K562 (cell line): ENCODE measurements around the gene PABPC1L. TPM values are rescaled to one million over a fixed set of nuclear protein-coding genes. Genes with fewer than 3 reads are reported as not detected.

ENCODE experiments used
- ARHGAP35 ChIP-seq: fragments of 450-650 bp; IDR thresholded peaks from 2 replicates; pipeline ENCODE4 v1.6.1; 2018; ENCODE audit not compliant: partially characterized antibody
- ATF1 ChIP-seq, 2 experiments: fragments of 450-650 bp in 1 of 2; IDR thresholded peaks; 2 replicates each; pipeline ENCODE4 v1.6.1; 2016; ENCODE audit warnings: missing compliant biosample characterization in 1 of 2, missing genetic modification characterization in 1 of 2
- BRF1 ChIP-seq: IDR thresholded peaks from 3 replicates; pipeline ENCODE4 v1.6.1; 2011; ENCODE audit warnings: borderline replicate concordance, mild to moderate bottlenecking; ENCODE audit not compliant: insufficient read length; ENCODE audit errors: extremely low read depth
- CBX3 ChIP-seq, 2 experiments: IDR thresholded peaks; 1 replicate in 1 of 2; 2 replicates in 1 of 2; pipeline ENCODE4 v1.6.1; 2012; ENCODE audit warnings: inconsistent platforms in 2 of 2, low read length in 2 of 2, borderline replicate concordance in 1 of 2, control low read depth in 1 of 2
- GABPA ChIP-seq: fragments of 200-800 bp; sonication (Bioruptor generic); conservative IDR thresholded peaks from 2 replicates; pipeline ENCODE4 v1.6.1; 2016; ENCODE audit warnings: low read depth, missing genetic modification characterization, missing compliant biosample characterization
- GTF2F1 ChIP-seq: IDR thresholded peaks from 2 replicates; pipeline ENCODE4 v1.6.1; 2011; ENCODE audit warnings: low read depth, low read length, improper control_type of control experiment
- HNRNPH1 ChIP-seq: fragments of 200-400 bp; formaldehyde crosslinking; optimal IDR thresholded peaks from 2 replicates; pipeline ENCODE3; 2017; ENCODE audit warnings: low read depth, mild to moderate bottlenecking, low read length, moderate library complexity
- RBBP5 ChIP-seq: fragments of 200-600 bp; sonication (generic); IDR thresholded peaks from 2 replicates; pipeline ENCODE4 v1.6.1; 2012; ENCODE audit warnings: borderline replicate concordance, mild to moderate bottlenecking, low read length, control low read depth, inconsistent platforms; ENCODE audit not compliant: insufficient read depth, poor library complexity, severe bottlenecking
- RBM22 ChIP-seq: fragments of 200-400 bp; formaldehyde crosslinking; IDR thresholded peaks from 2 replicates; pipeline ENCODE4 v1.6.1; 2018; ENCODE audit warnings: low read length, low read depth; ENCODE audit not compliant: poor library complexity, severe bottlenecking
- RNF2 ChIP-seq: sonication (generic); IDR thresholded peaks from 2 replicates; pipeline ENCODE4 v1.6.1; 2016
- TRIM24 ChIP-seq, 2 experiments: fragments of 450-650 bp; IDR thresholded peaks; 2 replicates each; pipeline ENCODE4 v1.6.1; 2016
- polyA plus RNA-seq, 8 experiments: library from polyadenylated mRNA; depleted of rRNA in 4 of 8; stranded (reverse) in 5 of 8; unstranded in 3 of 8; fragments of >200 nt; fragmentation: Nextera tagmentation in 2 of 8; fragmentation: Illumina TruSeq in 1 of 8; extraction: Ambion mirVana in 2 of 8; extraction: Trizol in 1 of 8; gene quantifications; 2 replicates each; pipeline versions ENCODE4 v1.2.1 to v1.2.3, GENCODE V29; 2011 to 2014; ENCODE audit warnings: inconsistent platforms in 1 of 8, missing spikeins in 1 of 8
- total RNA-seq, 7 experiments: library from RNA; depleted of rRNA in 6 of 7; stranded (reverse); fragments of >200 nt in 6 of 7; fragmentation: Illumina TruSeq in 2 of 7; extraction: Trizol in 2 of 7; gene quantifications; 2 replicates each; pipeline versions ENCODE4 v1.2.1 to v1.2.3, GENCODE V29; 2011 to 2021; ENCODE audit warnings: low replicate concordance in 1 of 7
- TF ChIP-seq, protein P1 (sequence below), 2 experiments: fragments of 450-650 bp; conservative IDR thresholded peaks; 2 replicates each; pipeline ENCODE4 v1.6.1; 2017; ENCODE audit warnings: mild to moderate bottlenecking in 2 of 2, moderate library complexity in 2 of 2
- TF ChIP-seq, protein P2 (sequence below): fragments of 450-650 bp; IDR thresholded peaks from 2 replicates; pipeline ENCODE4 v1.6.1; 2016; ENCODE audit warnings: mild to moderate bottlenecking
- TF ChIP-seq, protein P3 (sequence below), 3 experiments: fragments of 200-800 bp in 1 of 3; fragments of 250-450 bp in 1 of 3; fragments of 450-650 bp in 1 of 3; sonication (Bioruptor Pico) in 1 of 3; sonication (Bioruptor generic) in 1 of 3; formaldehyde crosslinking in 1 of 3; IDR thresholded peaks; 2 replicates each; pipeline versions ENCODE4 v1.6.1 to v1.8.0; 2016 to 2022; ENCODE audit warnings: mild to moderate bottlenecking in 2 of 3, missing genetic modification characterization in 2 of 3, missing compliant biosample characterization in 1 of 3, moderate library complexity in 1 of 3
- TF ChIP-seq, protein P4 (sequence below): fragments of 200-800 bp; sonication (Bioruptor generic); IDR thresholded peaks from 2 replicates; pipeline ENCODE4 v1.6.1; 2017; ENCODE audit warnings: missing genetic modification characterization, missing compliant biosample characterization
- TF ChIP-seq, protein P5 (sequence below): fragments of 450-650 bp; formaldehyde crosslinking; IDR thresholded peaks from 2 replicates; pipeline ENCODE4 v1.4.0; 2022; ENCODE audit warnings: missing genetic modification characterization

The PABPC1L gene
- total and polyA plus RNA-seq, 9 of the 15 experiments (the other 6 are each of a cell fraction or from before 2014, with no cell fraction given): 6.0 to 90.3 (median 15.8) TPM

DNA sequence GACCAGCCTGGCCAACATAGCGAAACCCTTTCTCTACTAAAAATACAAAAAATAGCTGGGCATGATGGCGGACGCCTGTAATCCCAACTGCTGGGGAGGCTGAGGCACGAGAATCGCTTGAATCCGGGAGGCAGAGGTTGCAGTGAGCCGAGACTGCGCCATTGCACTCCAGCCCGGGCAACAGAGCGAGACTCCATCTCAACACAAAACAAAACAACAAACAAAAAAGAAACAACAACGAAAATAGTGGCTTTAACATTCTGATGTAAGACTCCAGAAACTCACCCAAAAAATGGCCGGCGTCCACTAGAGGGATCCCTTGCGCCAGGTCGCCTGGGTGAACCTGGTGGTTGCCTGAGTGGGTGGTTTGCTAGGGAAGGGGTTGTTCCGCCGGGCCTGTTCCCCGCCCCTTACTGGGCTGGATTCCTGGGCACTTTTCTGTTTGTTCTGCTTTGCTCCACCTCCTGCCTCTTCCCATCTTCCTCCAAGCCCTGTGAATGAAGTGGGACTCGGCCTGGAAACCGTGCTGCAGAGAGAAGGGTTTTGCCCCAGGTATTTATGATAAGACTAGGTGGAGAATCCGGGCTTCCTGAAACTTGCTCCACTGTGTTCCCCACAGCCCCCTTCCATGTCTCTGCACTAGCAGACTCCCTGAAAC, 1.5 kb downstream of the PABPC1L start (continued):
- TF ChIP-seq, protein P1, sequence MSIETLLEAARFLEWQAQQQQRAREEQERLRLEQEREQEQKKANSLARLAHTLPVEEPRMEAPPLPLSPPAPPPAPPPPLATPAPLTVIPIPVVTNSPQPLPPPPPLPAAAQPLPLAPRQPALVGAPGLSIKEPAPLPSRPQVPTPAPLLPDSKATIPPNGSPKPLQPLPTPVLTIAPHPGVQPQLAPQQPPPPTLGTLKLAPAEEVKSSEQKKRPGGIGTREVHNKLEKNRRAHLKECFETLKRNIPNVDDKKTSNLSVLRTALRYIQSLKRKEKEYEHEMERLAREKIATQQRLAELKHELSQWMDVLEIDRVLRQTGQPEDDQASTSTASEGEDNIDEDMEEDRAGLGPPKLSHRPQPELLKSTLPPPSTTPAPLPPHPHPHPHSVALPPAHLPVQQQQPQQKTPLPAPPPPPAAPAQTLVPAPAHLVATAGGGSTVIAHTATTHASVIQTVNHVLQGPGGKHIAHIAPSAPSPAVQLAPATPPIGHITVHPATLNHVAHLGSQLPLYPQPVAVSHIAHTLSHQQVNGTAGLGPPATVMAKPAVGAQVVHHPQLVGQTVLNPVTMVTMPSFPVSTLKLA (conservative IDR thresholded peaks at IDR 0.05): no peak
- TF ChIP-seq TRIM24 (IDR thresholded peaks at IDR 0.05) (peak; percentile 64; a peak in 2 of 4 replicates), HNRNPH1 (no peak), BRF1 (no peak), GTF2F1 (no peak), ARHGAP35 (no peak), GABPA (tag) (no peak), RBM22 (no peak), CBX3 (IDR thresholded peaks at IDR 0.05; ENCODE audit: borderline replicate concordance in 1 of 2, low read length in 2 of 2) (no peak), RBBP5 (no peak), RNF2 (no peak; the same call in 1 of the 2 replicates), ATF1 (CRISPR knock-in tag; IDR thresholded peaks at IDR 0.05) (no peak), ATF1 (tag; IDR thresholded peaks at IDR 0.05) (no peak)
- TF ChIP-seq, protein P2, sequence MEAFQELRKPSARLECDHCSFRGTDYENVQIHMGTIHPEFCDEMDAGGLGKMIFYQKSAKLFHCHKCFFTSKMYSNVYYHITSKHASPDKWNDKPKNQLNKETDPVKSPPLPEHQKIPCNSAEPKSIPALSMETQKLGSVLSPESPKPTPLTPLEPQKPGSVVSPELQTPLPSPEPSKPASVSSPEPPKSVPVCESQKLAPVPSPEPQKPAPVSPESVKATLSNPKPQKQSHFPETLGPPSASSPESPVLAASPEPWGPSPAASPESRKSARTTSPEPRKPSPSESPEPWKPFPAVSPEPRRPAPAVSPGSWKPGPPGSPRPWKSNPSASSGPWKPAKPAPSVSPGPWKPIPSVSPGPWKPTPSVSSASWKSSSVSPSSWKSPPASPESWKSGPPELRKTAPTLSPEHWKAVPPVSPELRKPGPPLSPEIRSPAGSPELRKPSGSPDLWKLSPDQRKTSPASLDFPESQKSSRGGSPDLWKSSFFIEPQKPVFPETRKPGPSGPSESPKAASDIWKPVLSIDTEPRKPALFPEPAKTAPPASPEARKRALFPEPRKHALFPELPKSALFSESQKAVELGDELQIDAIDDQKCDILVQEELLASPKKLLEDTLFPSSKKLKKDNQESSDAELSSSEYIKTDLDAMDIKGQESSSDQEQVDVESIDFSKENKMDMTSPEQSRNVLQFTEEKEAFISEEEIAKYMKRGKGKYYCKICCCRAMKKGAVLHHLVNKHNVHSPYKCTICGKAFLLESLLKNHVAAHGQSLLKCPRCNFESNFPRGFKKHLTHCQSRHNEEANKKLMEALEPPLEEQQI: no peak
- TF ChIP-seq, protein P3, sequence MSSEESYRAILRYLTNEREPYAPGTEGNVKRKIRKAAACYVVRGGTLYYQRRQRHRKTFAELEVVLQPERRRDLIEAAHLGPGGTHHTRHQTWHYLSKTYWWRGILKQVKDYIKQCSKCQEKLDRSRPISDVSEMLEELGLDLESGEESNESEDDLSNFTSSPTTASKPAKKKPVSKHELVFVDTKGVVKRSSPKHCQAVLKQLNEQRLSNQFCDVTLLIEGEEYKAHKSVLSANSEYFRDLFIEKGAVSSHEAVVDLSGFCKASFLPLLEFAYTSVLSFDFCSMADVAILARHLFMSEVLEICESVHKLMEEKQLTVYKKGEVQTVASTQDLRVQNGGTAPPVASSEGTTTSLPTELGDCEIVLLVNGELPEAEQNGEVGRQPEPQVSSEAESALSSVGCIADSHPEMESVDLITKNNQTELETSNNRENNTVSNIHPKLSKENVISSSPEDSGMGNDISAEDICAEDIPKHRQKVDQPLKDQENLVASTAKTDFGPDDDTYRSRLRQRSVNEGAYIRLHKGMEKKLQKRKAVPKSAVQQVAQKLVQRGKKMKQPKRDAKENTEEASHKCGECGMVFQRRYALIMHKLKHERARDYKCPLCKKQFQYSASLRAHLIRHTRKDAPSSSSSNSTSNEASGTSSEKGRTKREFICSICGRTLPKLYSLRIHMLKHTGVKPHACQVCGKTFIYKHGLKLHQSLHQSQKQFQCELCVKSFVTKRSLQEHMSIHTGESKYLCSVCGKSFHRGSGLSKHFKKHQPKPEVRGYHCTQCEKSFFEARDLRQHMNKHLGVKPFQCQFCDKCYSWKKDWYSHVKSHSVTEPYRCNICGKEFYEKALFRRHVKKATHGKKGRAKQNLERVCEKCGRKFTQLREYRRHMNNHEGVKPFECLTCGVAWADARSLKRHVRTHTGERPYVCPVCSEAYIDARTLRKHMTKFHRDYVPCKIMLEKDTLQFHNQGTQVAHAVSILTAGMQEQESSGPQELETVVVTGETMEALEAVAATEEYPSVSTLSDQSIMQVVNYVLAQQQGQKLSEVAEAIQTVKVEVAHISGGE (CRISPR knock-in tag; IDR thresholded peaks at IDR 0.05): no peak
- TF ChIP-seq, protein P4, sequence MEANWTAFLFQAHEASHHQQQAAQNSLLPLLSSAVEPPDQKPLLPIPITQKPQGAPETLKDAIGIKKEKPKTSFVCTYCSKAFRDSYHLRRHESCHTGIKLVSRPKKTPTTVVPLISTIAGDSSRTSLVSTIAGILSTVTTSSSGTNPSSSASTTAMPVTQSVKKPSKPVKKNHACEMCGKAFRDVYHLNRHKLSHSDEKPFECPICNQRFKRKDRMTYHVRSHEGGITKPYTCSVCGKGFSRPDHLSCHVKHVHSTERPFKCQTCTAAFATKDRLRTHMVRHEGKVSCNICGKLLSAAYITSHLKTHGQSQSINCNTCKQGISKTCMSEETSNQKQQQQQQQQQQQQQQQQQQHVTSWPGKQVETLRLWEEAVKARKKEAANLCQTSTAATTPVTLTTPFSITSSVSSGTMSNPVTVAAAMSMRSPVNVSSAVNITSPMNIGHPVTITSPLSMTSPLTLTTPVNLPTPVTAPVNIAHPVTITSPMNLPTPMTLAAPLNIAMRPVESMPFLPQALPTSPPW (CRISPR knock-in tag): no peak
- TF ChIP-seq, protein P5, sequence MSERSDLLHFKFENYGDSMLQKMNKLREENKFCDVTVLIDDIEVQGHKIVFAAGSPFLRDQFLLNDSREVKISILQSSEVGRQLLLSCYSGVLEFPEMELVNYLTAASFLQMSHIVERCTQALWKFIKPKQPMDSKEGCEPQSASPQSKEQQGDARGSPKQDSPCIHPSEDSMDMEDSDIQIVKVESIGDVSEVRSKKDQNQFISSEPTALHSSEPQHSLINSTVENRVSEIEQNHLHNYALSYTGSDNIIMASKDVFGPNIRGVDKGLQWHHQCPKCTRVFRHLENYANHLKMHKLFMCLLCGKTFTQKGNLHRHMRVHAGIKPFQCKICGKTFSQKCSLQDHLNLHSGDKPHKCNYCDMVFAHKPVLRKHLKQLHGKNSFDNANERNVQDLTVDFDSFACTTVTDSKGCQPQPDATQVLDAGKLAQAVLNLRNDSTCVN (CRISPR knock-in tag): 0 out of 2 replicates have a peak, but pooled peaks have one; percentile 67
